HepG2 (cell line): Measurements from ENCODE around the gene CSTF3. TPM values are rescaled to one million over a fixed set of nuclear protein-coding genes. Genes with fewer than 3 reads are reported as not detected.

Experiments
- CREM ChIP-seq, 2 experiments: sonication (generic) in 1 of 2; formaldehyde crosslinking in 1 of 2; IDR thresholded peaks; 2 replicates each; pipeline versions ENCODE4 v1.4.0 to v1.6.1; 2016 to 2020; ENCODE audit warnings: antibody characterized with exemption in 1 of 2, mild to moderate bottlenecking in 1 of 2, missing genetic modification reagents in 1 of 2
- KLF13 ChIP-seq: sonication (generic); formaldehyde crosslinking; IDR thresholded peaks from 2 replicates; pipeline ENCODE4 v1.4.0; 2020; ENCODE audit warnings: mild to moderate bottlenecking, missing genetic modification reagents
- MAFK ChIP-seq, 2 experiments: IDR thresholded peaks in 1 of 2; conservative IDR thresholded peaks in 1 of 2; 2 replicates each; pipeline ENCODE4 v1.6.1; 2011; ENCODE audit warnings: improper control_type of control experiment in 2 of 2, low read length in 2 of 2
- MXI1 ChIP-seq: IDR thresholded peaks from 3 replicates; pipeline ENCODE4 v1.6.1; 2012; ENCODE audit warnings: low read depth, low read length, inconsistent platforms, borderline replicate concordance
- NR1H2 ChIP-seq: sonication (generic); formaldehyde crosslinking; IDR thresholded peaks from 2 replicates; pipeline ENCODE4 v1.8.1; 2022; ENCODE audit warnings: low read depth, missing genetic modification reagents, borderline replicate concordance
- SIN3A ChIP-seq: IDR thresholded peaks from 2 replicates; pipeline ENCODE4 v1.6.1; 2011; ENCODE audit warnings: low read depth, mild to moderate bottlenecking, control low read depth, low read length, borderline replicate concordance
- SRSF1 ChIP-seq: fragments of 200-400 bp; formaldehyde crosslinking; optimal IDR thresholded peaks from 2 replicates; pipeline ENCODE3; 2017; ENCODE audit warnings: mild to moderate bottlenecking, low read depth, low read length, moderate library complexity
- THAP8 ChIP-seq: sonication (generic); formaldehyde crosslinking; IDR thresholded peaks from 2 replicates; pipeline ENCODE4 v1.5.1; 2020; ENCODE audit warnings: missing genetic modification reagents, mild to moderate bottlenecking, borderline replicate concordance
- ZBTB1 ChIP-seq: sonication (generic); formaldehyde crosslinking; IDR thresholded peaks from 2 replicates; pipeline ENCODE4 v1.4.0; 2020; ENCODE audit warnings: missing genetic modification reagents, borderline replicate concordance
- ZFP91 ChIP-seq: sonication (generic); formaldehyde crosslinking; IDR thresholded peaks from 2 replicates; pipeline ENCODE4 v1.9.0; 2022; ENCODE audit warnings: missing genetic modification reagents, mild to moderate bottlenecking, borderline replicate concordance
- ZHX2 ChIP-seq, 2 experiments: sonication (generic) in 1 of 2; formaldehyde crosslinking in 1 of 2; IDR thresholded peaks; 2 replicates each; pipeline versions ENCODE4 v1.6.1 to v1.9.0; 2014 to 2022; ENCODE audit warnings: antibody characterized with exemption in 1 of 2, borderline replicate concordance in 1 of 2, inconsistent platforms in 1 of 2, low read depth in 1 of 2, missing genetic modification reagents in 1 of 2
- ZNF224 ChIP-seq: sonication (generic); formaldehyde crosslinking; IDR thresholded peaks from 2 replicates; pipeline ENCODE4 v1.5.0; 2020; ENCODE audit warnings: mild to moderate bottlenecking, missing genetic modification reagents
- ZNF432 ChIP-seq: sonication (generic); formaldehyde crosslinking; IDR thresholded peaks from 2 replicates; pipeline ENCODE4 v1.5.0; 2020; ENCODE audit warnings: missing genetic modification reagents, mild to moderate bottlenecking, borderline replicate concordance
- ZNF558 ChIP-seq: sonication (generic); formaldehyde crosslinking; IDR thresholded peaks from 2 replicates; pipeline ENCODE4 v1.9.0; 2022; ENCODE audit warnings: mild to moderate bottlenecking, missing genetic modification reagents, borderline replicate concordance
- ZNF589 ChIP-seq: sonication (generic); formaldehyde crosslinking; conservative IDR thresholded peaks from 2 replicates; pipeline ENCODE4 v1.8.0; 2022; ENCODE audit warnings: mild to moderate bottlenecking, moderate library complexity, missing genetic modification reagents
- ZNF737 ChIP-seq: sonication (generic); formaldehyde crosslinking; IDR thresholded peaks from 2 replicates; pipeline ENCODE4 v1.5.0; 2020; ENCODE audit warnings: missing genetic modification reagents, mild to moderate bottlenecking, borderline replicate concordance
- polyA plus RNA-seq, 8 experiments: library from polyadenylated mRNA; depleted of rRNA in 3 of 8; stranded (reverse) in 7 of 8; unstranded in 1 of 8; fragments of >200 nt; fragmentation: Illumina TruSeq in 4 of 8; extraction: Trizol in 4 of 8; gene quantifications; 2 replicates each; pipeline versions ENCODE4 v1.2.1 to v1.2.3, GENCODE V29; 2011 to 2016; ENCODE audit warnings: low read depth in 4 of 8, missing spikeins in 1 of 8, mixed read lengths in 1 of 8; ENCODE audit not compliant: insufficient read depth in 1 of 8
- total RNA-seq, 5 experiments: library from RNA; depleted of rRNA; stranded (reverse); fragments of >200 nt; fragmentation: Illumina TruSeq; extraction: Trizol; gene quantifications; 2 replicates each; pipeline ENCODE4 v1.2.3, GENCODE V29; 2016; ENCODE audit warnings: low read depth in 1 of 5

Gene CSTF3
- total and polyA plus RNA-seq, 2 of the 13 experiments (the other 11 are each of a cell fraction or from before 2014, with no cell fraction given) = 21.5 to 43.6 TPM

GRCh38 chr11:33040033-33040861 is 121.0 kb downstream of the CSTF3 start (continued):
- TF ChIP-seq ZFP91 (CRISPR knock-in tag) (no peak), ZBTB1 (CRISPR knock-in tag) (no peak), MXI1 (no peak), ZNF558 (CRISPR knock-in tag) (peak; percentile 22; the same call in 1 of the 2 replicates), ZHX2 (IDR thresholded peaks at IDR 0.05; ENCODE audit: low read depth) (no peak), ZHX2 (CRISPR knock-in tag; IDR thresholded peaks at IDR 0.05; ENCODE audit: borderline replicate concordance) (no peak), ZNF737 (CRISPR knock-in tag) (no peak), KLF13 (CRISPR knock-in tag) (no peak), ZNF432 (no peak), ZNF589 (CRISPR knock-in tag) (0 out of 2 replicates have a peak, but pooled peaks have one; percentile 3), CREM (IDR thresholded peaks at IDR 0.05) (no peak), CREM (CRISPR knock-in tag; IDR thresholded peaks at IDR 0.05) (no peak), NR1H2 (no peak), ZNF224 (peak; percentile 7; the same call in 1 of the 2 replicates), MAFK (conservative IDR thresholded peaks at IDR 0.05 in 1 of 2, IDR thresholded peaks at IDR 0.05 in 1 of 2; ENCODE audit: low read length in 2 of 2) (no peak), THAP8 (CRISPR knock-in tag) (no peak; the same call in 1 of the 2 replicates), SRSF1 (peak; percentile 31), SIN3A (no peak)
